ENCODE results near the gene MARCHF3.

MARCHF3 gene

GRCh38 chr5:126961702-126962101 is 68.7 kb downstream of the MARCHF3 start:
- no peak overlapping the region for H3K9ac ChIP-seq (ENCODE audit: low read length)
- H3F3A ChIP-seq (ENCODE audit: insufficient read depth, low read length), result no peaks in the 10 kb centered on the region

GRCh38 chr5:126961128-126961527 is 69.2 kb downstream of the MARCHF3 start:
- H3K4me2 ChIP-seq (ENCODE audit: low read length), result no peak overlapping the region
- no peaks in the 10 kb centered on the region for H3F3A ChIP-seq (ENCODE audit: insufficient read depth, low read length)
- no peaks in the 10 kb centered on the region for H3K27me3 ChIP-seq (ENCODE audit: insufficient read depth, low read length)
- H3K9ac ChIP-seq (ENCODE audit: low read length), result no peak overlapping the region
- no peak overlapping the region for H3K27ac ChIP-seq (ENCODE audit: low read depth, low read length, poor library complexity, severe bottlenecking)
- no peaks in the 10 kb centered on the region for H3K9me2 ChIP-seq (ENCODE audit: low read depth, low read length)
- H4K20me1 ChIP-seq (ENCODE audit: insufficient read depth, low read length), result no peaks in the 10 kb centered on the region
- H3K9me3 ChIP-seq (ENCODE audit: low read length), result no peaks in the 10 kb centered on the region
- no peak overlapping the region for H3K4me3 ChIP-seq (ENCODE audit: low read depth, low read length, poor library complexity, severe bottlenecking)
- no peak overlapping the region for H2AFZ ChIP-seq (ENCODE audit: low read length)
- H3K4me1 ChIP-seq (ENCODE audit: insufficient read depth, low read length, severe bottlenecking), result no peaks in the 10 kb centered on the region
- H3K36me3 ChIP-seq (ENCODE audit: insufficient read depth, low read length), result no peaks in the 10 kb centered on the region
- no peaks in the 10 kb centered on the region for H3K79me2 ChIP-seq (ENCODE audit: insufficient read depth, low read length)
- no peak for TF ChIP-seq EZH2 (IDR thresholded peaks at IDR 0.05; ENCODE audit: borderline replicate concordance, low read length)
- no peak for TF ChIP-seq CTCF (IDR thresholded peaks at IDR 0.05; ENCODE audit: low read length)

More at GRCh38 chr5:126961702-126962101, 68.7 kb downstream of the MARCHF3 start:
- Histone ChIP-seq H3K27me3 (ENCODE audit: insufficient read depth, low read length) (no peaks in the 10 kb centered on the region), H3K4me2 (ENCODE audit: low read length) (no peak overlapping the region), H3K27ac (ENCODE audit: low read depth, low read length, poor library complexity, severe bottlenecking) (no peak overlapping the region), H3K9me2 (ENCODE audit: low read depth, low read length) (no peaks in the 10 kb centered on the region), H4K20me1 (ENCODE audit: insufficient read depth, low read length) (no peaks in the 10 kb centered on the region), H3K4me1 (ENCODE audit: insufficient read depth, low read length, severe bottlenecking) (no peaks in the 10 kb centered on the region), H3K36me3 (ENCODE audit: insufficient read depth, low read length) (no peaks in the 10 kb centered on the region), H3K79me2 (ENCODE audit: insufficient read depth, low read length) (no peaks in the 10 kb centered on the region), H3K4me3 (ENCODE audit: low read depth, low read length, poor library complexity, severe bottlenecking) (no peak overlapping the region), H3K9me3 (ENCODE audit: low read length) (no peaks in the 10 kb centered on the region), H2AFZ (ENCODE audit: low read length) (no peak overlapping the region)
- TF ChIP-seq EZH2 (IDR thresholded peaks at IDR 0.05; ENCODE audit: borderline replicate concordance, low read length), result no peak
- no peak for TF ChIP-seq CTCF (IDR thresholded peaks at IDR 0.05; ENCODE audit: low read length)

GRCh38 chr5:126959188-126959587 is 71.2 kb downstream of the MARCHF3 start:
- Histone ChIP-seq H3K27me3 (ENCODE audit: insufficient read depth, low read length) (no peaks in the 10 kb centered on the region), H3K4me2 (ENCODE audit: low read length) (no peak overlapping the region), H3K9me2 (ENCODE audit: low read depth, low read length) (no peaks in the 10 kb centered on the region), H3K79me2 (ENCODE audit: insufficient read depth, low read length) (no peaks in the 10 kb centered on the region), H3K4me3 (ENCODE audit: low read depth, low read length, poor library complexity, severe bottlenecking) (no peak overlapping the region), H3K4me1 (ENCODE audit: insufficient read depth, low read length, severe bottlenecking) (no peaks in the 10 kb centered on the region), H3K36me3 (ENCODE audit: insufficient read depth, low read length) (no peaks in the 10 kb centered on the region), H3K9ac (ENCODE audit: low read length) (no peak overlapping the region), H4K20me1 (ENCODE audit: insufficient read depth, low read length) (no peaks in the 10 kb centered on the region), H3K27ac (ENCODE audit: low read depth, low read length, poor library complexity, severe bottlenecking) (no peak overlapping the region), H2AFZ (ENCODE audit: low read length) (no peak overlapping the region), H3F3A (ENCODE audit: insufficient read depth, low read length) (no peaks in the 10 kb centered on the region), H3K9me3 (ENCODE audit: low read length) (no peaks in the 10 kb centered on the region)
- TF ChIP-seq EZH2 (IDR thresholded peaks at IDR 0.05; ENCODE audit: borderline replicate concordance, low read length), result no peak

GRCh38 chr5:126956991-126957390 is 73.4 kb downstream of the MARCHF3 start:
- no peaks in the 10 kb centered on the region for H3K9me2 ChIP-seq (ENCODE audit: low read depth, low read length)
- H3K4me3 ChIP-seq (ENCODE audit: low read depth, low read length, poor library complexity, severe bottlenecking), result no peak overlapping the region
- H3K9me3 ChIP-seq (ENCODE audit: low read length), result no peaks in the 10 kb centered on the region
- H3K4me1 ChIP-seq (ENCODE audit: insufficient read depth, low read length, severe bottlenecking), result no peaks in the 10 kb centered on the region
- no peaks in the 10 kb centered on the region for H3K27me3 ChIP-seq (ENCODE audit: insufficient read depth, low read length)
- no peaks in the 10 kb centered on the region for H3K36me3 ChIP-seq (ENCODE audit: insufficient read depth, low read length)
- no peak for TF ChIP-seq EZH2 (IDR thresholded peaks at IDR 0.05; ENCODE audit: borderline replicate concordance, low read length)
- no peak for TF ChIP-seq CTCF (IDR thresholded peaks at IDR 0.05; ENCODE audit: low read length)
- H3K27ac ChIP-seq (ENCODE audit: low read depth, low read length, poor library complexity, severe bottlenecking), result no peak overlapping the region
- no peak overlapping the region for H3K9ac ChIP-seq (ENCODE audit: low read length)
- no peaks in the 10 kb centered on the region for H4K20me1 ChIP-seq (ENCODE audit: insufficient read depth, low read length)
- H3K79me2 ChIP-seq (ENCODE audit: insufficient read depth, low read length), result no peaks in the 10 kb centered on the region
- H2AFZ ChIP-seq (ENCODE audit: low read length), result no peak overlapping the region
- no peaks in the 10 kb centered on the region for H3F3A ChIP-seq (ENCODE audit: insufficient read depth, low read length)
- no peak overlapping the region for H3K4me2 ChIP-seq (ENCODE audit: low read length)

Measured in OCI-LY1 (cell line).